BJ (cell line): ENCODE measurements around the gene VCX. TPM values are rescaled to one million over a fixed set of nuclear protein-coding genes. Genes with fewer than 3 reads are reported as not detected.

Source experiments
- CTCF ChIA-PET: fragments of 350-600 bp; formaldehyde crosslinking; extraction: SDS; loops from one replicate; lab custom pipeline; 2021; ENCODE audit warnings: antibody characterized with exemption, inconsistent platforms; lab: Yijun Ruan, JAX
- POLR2A ChIA-PET: fragments of 300-600 bp; sonication (Branson Sonifier 250); formaldehyde crosslinking; extraction: SDS; loops from one replicate; lab custom pipeline; 2021; ENCODE audit warnings: antibody characterized with exemption; lab: Charles Lee
- DNase-seq: peaks from one replicate; pipeline ENCODE4 v3.0.0-alpha.2; 2011; ENCODE audit warnings: low read depth
- H3K27me3 ChIP-seq: 2 replicates; pipeline ENCODE4 v1.6.0; 2011; ENCODE audit warnings: low read length; ENCODE audit not compliant: control insufficient read depth, insufficient read depth
- H3K36me3 ChIP-seq: 2 replicates; pipeline ENCODE4 v1.5.1; 2011; ENCODE audit warnings: low read length; ENCODE audit not compliant: control insufficient read depth, insufficient read depth
- H3K4me3 ChIP-seq: 2 replicates; pipeline ENCODE4 v1.5.1; 2011; ENCODE audit warnings: low read depth, mild to moderate bottlenecking, control low read depth, low read length
- polyA plus RNA-seq: library from polyadenylated mRNA; depleted of rRNA; stranded (reverse); fragments of >200 nt; gene quantifications from 2 replicates; pipeline ENCODE4 v1.2.3, GENCODE V29; 2011
- TF ChIP-seq, protein P1 (sequence below): IDR thresholded peaks from 2 replicates; pipeline ENCODE4 v1.5.1; 2011; ENCODE audit warnings: low read depth, mild to moderate bottlenecking, control low read depth, inconsistent platforms, low read length, moderate library complexity; ENCODE audit not compliant: insufficient read depth

Gene VCX
- polyA plus RNA-seq, 1 experiment: not detected

DNA sequence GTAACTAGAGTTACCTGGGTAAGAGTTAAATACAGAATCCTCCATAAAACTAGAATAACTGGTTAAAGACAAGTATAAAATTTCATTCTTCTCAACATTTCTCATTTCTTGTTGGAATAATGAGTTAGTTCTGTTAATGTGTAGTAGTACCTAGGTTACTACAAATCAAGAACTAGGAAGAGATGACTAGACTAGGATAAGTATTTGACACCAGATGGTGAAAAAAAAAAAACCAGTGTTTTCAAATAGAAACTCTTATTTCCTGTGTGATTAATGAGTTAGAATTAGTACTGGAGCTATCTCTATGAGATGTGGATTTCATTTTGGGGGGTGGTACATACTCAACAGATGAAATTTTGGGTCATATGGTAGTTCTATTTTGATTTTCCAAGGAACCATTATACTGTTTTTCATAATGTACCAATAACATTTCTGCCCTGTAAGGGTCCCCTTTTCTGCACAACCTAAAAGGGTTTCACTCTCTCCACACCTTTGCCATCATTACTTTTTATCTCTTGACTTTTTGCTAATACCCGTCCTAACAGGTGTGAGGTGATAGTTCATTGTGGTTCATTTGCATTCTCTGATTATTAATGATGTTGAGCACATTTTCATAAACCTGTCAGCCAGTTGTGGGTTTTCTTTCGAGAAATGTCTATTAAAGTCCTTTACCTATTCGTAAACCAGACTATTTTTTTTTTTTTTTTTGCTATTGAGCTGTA is 1.7 kb upstream of the VCX start:
- CTCF ChIA-PET: no interaction called here
- H3K4me3 ChIP-seq: no peak overlapping the region
- no peaks in the 10 kb centered on the region for H3K27me3 ChIP-seq
- POLR2A ChIA-PET: no interaction called here
- TF ChIP-seq, protein P1, sequence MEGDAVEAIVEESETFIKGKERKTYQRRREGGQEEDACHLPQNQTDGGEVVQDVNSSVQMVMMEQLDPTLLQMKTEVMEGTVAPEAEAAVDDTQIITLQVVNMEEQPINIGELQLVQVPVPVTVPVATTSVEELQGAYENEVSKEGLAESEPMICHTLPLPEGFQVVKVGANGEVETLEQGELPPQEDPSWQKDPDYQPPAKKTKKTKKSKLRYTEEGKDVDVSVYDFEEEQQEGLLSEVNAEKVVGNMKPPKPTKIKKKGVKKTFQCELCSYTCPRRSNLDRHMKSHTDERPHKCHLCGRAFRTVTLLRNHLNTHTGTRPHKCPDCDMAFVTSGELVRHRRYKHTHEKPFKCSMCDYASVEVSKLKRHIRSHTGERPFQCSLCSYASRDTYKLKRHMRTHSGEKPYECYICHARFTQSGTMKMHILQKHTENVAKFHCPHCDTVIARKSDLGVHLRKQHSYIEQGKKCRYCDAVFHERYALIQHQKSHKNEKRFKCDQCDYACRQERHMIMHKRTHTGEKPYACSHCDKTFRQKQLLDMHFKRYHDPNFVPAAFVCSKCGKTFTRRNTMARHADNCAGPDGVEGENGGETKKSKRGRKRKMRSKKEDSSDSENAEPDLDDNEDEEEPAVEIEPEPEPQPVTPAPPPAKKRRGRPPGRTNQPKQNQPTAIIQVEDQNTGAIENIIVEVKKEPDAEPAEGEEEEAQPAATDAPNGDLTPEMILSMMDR: no peak
- H3K36me3 ChIP-seq: no peaks in the 10 kb centered on the region
- DNase-seq: no peak

- Histone ChIP-seq H3K27me3 (no peaks in the 10 kb centered on the region), H3K4me3 (no peak overlapping the region), H3K36me3 (no peaks in the 10 kb centered on the region)
- ChIA-PET CTCF (no interaction called here), POLR2A (no interaction called here)
- no peak for DNase-seq
- TF ChIP-seq, protein P1: no peak
Measured at GRCh38 chrX:7852166-7852565, 9.2 kb downstream of the VCX start.

DNA sequence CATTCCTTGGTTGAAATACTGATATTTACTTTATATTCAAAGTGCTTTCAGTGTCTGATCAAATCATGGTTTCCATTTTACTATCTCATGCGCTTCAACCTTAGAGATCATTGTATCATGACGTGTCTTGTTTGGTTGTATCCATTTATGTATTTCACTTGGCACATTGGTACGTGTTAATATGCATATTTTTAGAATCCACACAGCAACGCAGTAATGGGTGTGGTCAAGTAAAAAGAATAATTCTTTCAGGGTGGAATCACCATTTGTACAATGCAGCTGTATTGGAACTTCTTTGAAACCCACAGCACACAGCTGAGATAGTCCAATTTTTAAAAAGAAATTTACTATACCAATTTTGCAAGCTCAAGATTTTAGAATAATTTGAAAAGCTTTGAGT is 29.1 kb downstream of the VCX start:
- no peak for DNase-seq
- TF ChIP-seq, protein P1: no peak
- Histone ChIP-seq H3K27me3 (no peaks in the 10 kb centered on the region), H3K36me3 (no peaks in the 10 kb centered on the region), H3K4me3 (no peak overlapping the region)
- ChIA-PET POLR2A (no interaction called here), CTCF (no interaction called here)

- DNase-seq: no peak
- Histone ChIP-seq H3K27me3 (no peaks in the 10 kb centered on the region), H3K36me3 (no peaks in the 10 kb centered on the region), H3K4me3 (no peak overlapping the region)
- TF ChIP-seq, protein P1: no peak
- CTCF ChIA-PET: no interaction called here
- POLR2A ChIA-PET: no interaction called here
Measured at GRCh38 chrX:7876957-7877356, 34.0 kb downstream of the VCX start.

DNA sequence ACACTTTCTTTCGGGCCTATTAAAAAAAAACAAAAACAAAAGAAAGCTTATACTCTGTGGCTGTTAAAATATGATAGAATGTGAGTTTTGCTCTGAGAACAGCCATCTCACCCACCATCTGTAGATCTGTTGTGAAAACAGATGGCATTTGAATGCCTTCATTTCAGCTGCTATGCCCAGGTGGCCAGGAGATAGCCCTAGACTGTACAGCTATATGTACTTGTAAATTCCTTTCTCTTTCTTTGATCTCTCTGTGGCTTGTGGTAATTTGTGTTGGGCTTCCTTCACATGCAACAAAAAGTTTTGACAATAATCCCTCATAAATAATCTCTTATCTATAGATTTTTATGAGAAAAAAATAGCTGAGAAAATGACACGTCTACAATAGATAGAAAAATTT is 46.2 kb downstream of the VCX start:
- no peaks in the 10 kb centered on the region for H3K27me3 ChIP-seq
- ChIA-PET POLR2A (interaction anchor here (0.7 kb wide), 1 partner anchor 841 kb away, joined by 4 read pairs; no protein-coding TSS in a partner anchor), CTCF (no interaction called here)
- no peaks in the 10 kb centered on the region for H3K36me3 ChIP-seq
- DNase-seq: no peak
- H3K4me3 ChIP-seq: no peak overlapping the region
- TF ChIP-seq, protein P1: no peak
